Thoracic aorta (tissue), 2 donors: ENCODE measurements around the gene MT1A. TPM values are rescaled to one million over a fixed set of nuclear protein-coding genes. Genes with fewer than 3 reads are reported as not detected.

Experiments used
- ATAC-seq: fragments of 150-250 bp; one replicate; pipeline ENCODE4 v1.8.0; 2017; ENCODE audit warnings: low read depth; ENCODE audit not compliant: insufficient number of reproducible peaks, low FRiP score
- DNase-seq: peaks from one replicate; pipeline ENCODE4 v3.0.0-alpha.2; 2020; ENCODE audit warnings: low spot score
- H3K27ac ChIP-seq, 2 donors: fragments of 200-600 bp; sonication (generic); 1 replicate in 1 of 2; 2 replicates in 1 of 2; pipeline ENCODE4 v1.5.1; 2016; ENCODE audit warnings: mild to moderate bottlenecking in 2 of 2, moderate library complexity in 2 of 2
- H3K27me3 ChIP-seq: fragments of 200-600 bp; sonication (generic); replicated peaks from 2 replicates; pipeline ENCODE4 v1.6.0; 2016; ENCODE audit warnings: mild to moderate bottlenecking; ENCODE audit not compliant: insufficient read depth
- H3K36me3 ChIP-seq: fragments of 200-600 bp; sonication (generic); one replicate; pipeline ENCODE4 v1.5.1; 2016
- H3K4me1 ChIP-seq, 2 donors: fragments of 200-600 bp; sonication (generic); 1 replicate in 1 of 2; 2 replicates in 1 of 2; pipeline versions ENCODE4 v1.5.1 to v1.6.0; 2016; ENCODE audit warnings: low read depth in 2 of 2, mild to moderate bottlenecking in 1 of 2; ENCODE audit not compliant: control insufficient read depth in 1 of 2
- H3K4me3 ChIP-seq: fragments of 200-600 bp; sonication (generic); 2 replicates; pipeline ENCODE4 v1.5.1; 2016; ENCODE audit warnings: mild to moderate bottlenecking
- H3K9me3 ChIP-seq: fragments of 200-600 bp; sonication (generic); 2 replicates; pipeline ENCODE4 v1.5.1; 2016
- CTCF ChIP-seq: fragments of 200-600 bp; sonication (generic); IDR thresholded peaks from one replicate; pipeline ENCODE4 v1.5.1; 2019; ENCODE audit warnings: antibody characterized with exemption
- total RNA-seq, 2 donors: library from RNA; depleted of rRNA; stranded (reverse); fragments of >200 nt; gene quantifications; one replicate each; pipeline versions ENCODE4 v1.1.0 to v1.2.3, GENCODE V29; 2016

MT1A gene
- total RNA-seq, 2 donors from 2014 or later = 6.5 to 168 TPM

GRCh38 chr16:56628486-56629350 is 9.7 kb upstream of the MT1A start:
- H3K4me1 ChIP-seq = peaks cover 0 to 10% of the 10 kb centered on the region in 2 donors
- no peaks in the 10 kb centered on the region for H3K36me3 ChIP-seq
- no peaks in the 10 kb centered on the region for H3K9me3 ChIP-seq
- no peaks in the 10 kb centered on the region for H3K27me3 ChIP-seq
- peak overlapping the region; percentile 37 to 68 for H3K27ac ChIP-seq
- DNase-seq (no peak), ATAC-seq (no peak)
- TF ChIP-seq CTCF = no peak
- no peak overlapping the region for H3K4me3 ChIP-seq

- Histone ChIP-seq H3K27ac (peak overlapping the region in 1 of 2 donors; percentile 68), H3K4me3 (no peak overlapping the region), H3K4me1 (peaks cover 0 to 18% of the 10 kb centered on the region in 2 donors), H3K36me3 (no peaks in the 10 kb centered on the region), H3K27me3 (no peaks in the 10 kb centered on the region), H3K9me3 (no peaks in the 10 kb centered on the region)
- DNase-seq (no peak), ATAC-seq (no peak)
- no peak for TF ChIP-seq CTCF
Observed at GRCh38 chr16:56629531-56629930, 8.9 kb upstream of the MT1A start.

GRCh38 chr16:56630134-56630533 is 8.3 kb upstream of the MT1A start:
- no peaks in the 10 kb centered on the region for H3K27me3 ChIP-seq
- H3K27ac ChIP-seq = no peak overlapping the region
- DNase-seq (no peak), ATAC-seq (no peak)
- no peaks in the 10 kb centered on the region for H3K9me3 ChIP-seq
- no peak for TF ChIP-seq CTCF
- H3K4me3 ChIP-seq = no peak overlapping the region
- peaks cover 2 to 24% of the 10 kb centered on the region in 2 donors for H3K4me1 ChIP-seq
- H3K36me3 ChIP-seq = no peaks in the 10 kb centered on the region

- no peak for ATAC-seq
- no peak for DNase-seq
- no peaks in the 10 kb centered on the region for H3K27me3 ChIP-seq
- H3K27ac ChIP-seq = peak overlapping the region; percentile 85 to 86
- no peaks in the 10 kb centered on the region for H3K36me3 ChIP-seq
- H3K9me3 ChIP-seq = no peaks in the 10 kb centered on the region
- H3K4me1 ChIP-seq = peaks cover 5 to 32% of the 10 kb centered on the region in 2 donors
- no peak for TF ChIP-seq CTCF
- no peak overlapping the region for H3K4me3 ChIP-seq
Observed at GRCh38 chr16:56631197-56631596, 7.3 kb upstream of the MT1A start.

GRCh38 chr16:56631832-56632155 is 6.7 kb upstream of the MT1A start:
- peak overlapping the region; percentile 85 to 86 for H3K27ac ChIP-seq
- H3K27me3 ChIP-seq = no peaks in the 10 kb centered on the region
- DNase-seq = no peak
- TF ChIP-seq CTCF = no peak
- H3K4me3 ChIP-seq = peak overlapping the region; percentile 77
- peaks cover 5 to 30% of the 10 kb centered on the region in 2 donors for H3K4me1 ChIP-seq
- ATAC-seq = no peak
- no peaks in the 10 kb centered on the region for H3K36me3 ChIP-seq
- no peaks in the 10 kb centered on the region for H3K9me3 ChIP-seq
